BLaER1 (cell line): ENCODE results near the gene COBL.

Source experiments
- H3K27ac ChIP-seq: shearing (Covaris generic); formaldehyde crosslinking; 2 replicates; pipeline ENCODE4 v1.8.1; 2022
- H3K27me3 ChIP-seq: shearing (Covaris generic); formaldehyde crosslinking; 2 replicates; pipeline ENCODE4 v1.8.1; 2022
- H3K36me3 ChIP-seq: shearing (Covaris generic); formaldehyde crosslinking; 2 replicates; pipeline ENCODE4 v1.8.1; 2022
- H3K4me1 ChIP-seq: shearing (Covaris generic); formaldehyde crosslinking; 2 replicates; pipeline ENCODE4 v1.8.1; 2022
- H3K4me2 ChIP-seq: shearing (Covaris generic); formaldehyde crosslinking; 2 replicates; pipeline ENCODE4 v1.8.1; 2022
- H3K4me3 ChIP-seq: shearing (Covaris generic); formaldehyde crosslinking; 2 replicates; pipeline ENCODE4 v1.8.1; 2022
- H3K9ac ChIP-seq: shearing (Covaris generic); formaldehyde crosslinking; 2 replicates; pipeline ENCODE4 v1.8.1; 2022
- H3K9me3 ChIP-seq: shearing (Covaris generic); formaldehyde crosslinking; 2 replicates; pipeline ENCODE4 v1.8.1; 2022
- H4K20me1 ChIP-seq: shearing (Covaris generic); formaldehyde crosslinking; 2 replicates; pipeline ENCODE4 v1.8.1; 2022
- Cebpa-rat ChIP-seq: shearing (Covaris generic); IDR thresholded peaks from 2 replicates; pipeline ENCODE4 v1.8.1; 2022

COBL gene

DNA sequence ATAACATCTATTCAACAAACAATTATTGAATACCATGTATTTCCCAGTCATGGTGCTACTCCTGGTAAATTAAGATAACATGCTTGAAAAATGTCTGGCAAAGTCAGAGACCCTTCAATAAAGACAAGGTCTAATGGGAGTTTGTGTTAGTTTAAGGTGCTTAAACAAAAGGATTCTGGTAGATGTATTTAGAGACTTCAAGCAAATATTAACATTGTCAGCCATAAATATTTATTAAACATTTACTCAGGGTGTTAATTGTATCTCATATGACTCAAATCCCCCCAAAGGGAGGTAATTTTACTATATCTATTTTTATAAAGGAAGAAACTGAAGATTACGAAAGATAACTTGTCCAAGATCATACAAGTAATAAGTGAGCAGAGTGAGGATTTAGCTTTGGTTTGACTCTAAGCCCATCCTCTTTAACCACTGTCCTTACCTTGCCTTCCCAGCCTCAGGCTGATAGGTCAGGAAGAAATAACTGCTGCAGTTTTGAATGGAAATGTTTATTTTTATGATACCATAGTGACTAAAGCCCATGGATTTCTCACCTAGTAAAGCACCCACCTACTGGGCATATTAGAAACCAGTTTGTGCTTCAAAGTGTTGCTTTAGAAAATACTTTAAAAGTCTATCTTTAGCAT lies 215.4 kb downstream of the COBL start:
- Histone ChIP-seq H3K27ac (no peak overlapping the region), H3K4me2 (no peak overlapping the region), H3K27me3 (no peaks in the 10 kb centered on the region), H3K4me1 (no peaks in the 10 kb centered on the region), H3K9ac (no peak overlapping the region), H3K4me3 (no peak overlapping the region), H3K9me3 (peaks cover 21% of the 10 kb centered on the region), H4K20me1 (no peaks in the 10 kb centered on the region), H3K36me3 (no peaks in the 10 kb centered on the region)
- no peak for TF ChIP-seq Cebpa-rat

DNA sequence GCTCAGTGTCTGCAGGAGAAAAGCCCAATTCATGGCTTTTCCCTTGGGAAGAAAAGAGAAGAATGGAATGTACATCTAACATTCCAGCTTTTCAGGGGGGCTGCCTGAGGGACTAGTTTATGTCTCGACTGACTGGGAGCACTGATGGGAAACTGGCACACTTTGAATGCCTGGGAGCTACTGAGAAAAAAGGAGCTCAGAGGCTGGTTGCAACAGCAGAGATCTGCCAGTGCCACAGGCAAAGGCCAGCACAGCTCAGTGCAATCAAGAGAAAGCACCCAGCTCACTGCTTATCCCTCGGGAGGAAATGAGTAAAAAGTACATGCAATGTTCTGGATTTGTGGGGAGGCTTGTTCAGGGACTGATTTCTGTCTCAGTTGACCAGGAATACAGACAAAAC lies 226.2 kb downstream of the COBL start:
- Histone ChIP-seq H3K36me3 (no peaks in the 10 kb centered on the region), H3K4me3 (no peak overlapping the region), H3K9ac (no peak overlapping the region), H3K4me2 (no peak overlapping the region), H4K20me1 (no peaks in the 10 kb centered on the region), H3K27ac (no peak overlapping the region), H3K4me1 (peaks cover 15% of the 10 kb centered on the region), H3K9me3 (peaks cover 39% of the 10 kb centered on the region), H3K27me3 (no peaks in the 10 kb centered on the region)
- no peak for TF ChIP-seq Cebpa-rat

DNA sequence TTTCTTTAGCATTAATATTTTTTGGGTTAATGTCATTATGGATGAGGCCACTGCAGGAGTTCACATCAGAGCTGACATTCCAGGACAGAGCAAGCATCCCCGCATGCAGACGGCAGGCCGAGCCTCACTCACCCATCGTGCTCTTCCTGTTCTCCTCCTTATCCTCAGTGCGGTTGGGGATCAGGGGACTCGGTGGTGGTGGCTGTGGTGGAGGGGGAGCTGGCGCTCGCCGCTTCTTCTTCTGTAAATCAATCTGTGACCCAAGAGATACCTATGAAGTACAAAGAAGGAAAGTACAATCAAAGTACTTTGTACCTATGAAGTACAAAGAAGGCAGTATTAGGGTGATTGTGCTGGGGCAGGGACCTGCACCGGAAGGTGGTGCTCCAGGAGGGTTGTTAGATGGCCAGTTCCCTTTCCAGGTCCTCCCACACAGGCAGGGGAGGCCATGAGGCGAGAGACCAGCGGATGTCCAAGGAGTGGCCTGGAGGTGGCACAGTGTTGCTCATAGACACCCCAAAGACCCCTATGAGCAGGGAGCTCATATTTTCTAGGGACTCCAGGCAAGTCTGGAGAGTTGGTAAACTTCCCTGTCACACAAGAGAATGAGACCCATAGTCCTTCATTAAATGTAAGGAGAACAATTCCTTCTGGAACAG lies 231.4 kb downstream of the COBL start:
- Histone ChIP-seq H3K4me1 (peaks cover 15% of the 10 kb centered on the region), H3K9me3 (peaks cover 2% of the 10 kb centered on the region), H4K20me1 (no peaks in the 10 kb centered on the region), H3K4me2 (no peak overlapping the region), H3K4me3 (no peak overlapping the region), H3K36me3 (no peaks in the 10 kb centered on the region), H3K9ac (no peak overlapping the region), H3K27ac (no peak overlapping the region), H3K27me3 (no peaks in the 10 kb centered on the region)
- no peak for TF ChIP-seq Cebpa-rat

DNA sequence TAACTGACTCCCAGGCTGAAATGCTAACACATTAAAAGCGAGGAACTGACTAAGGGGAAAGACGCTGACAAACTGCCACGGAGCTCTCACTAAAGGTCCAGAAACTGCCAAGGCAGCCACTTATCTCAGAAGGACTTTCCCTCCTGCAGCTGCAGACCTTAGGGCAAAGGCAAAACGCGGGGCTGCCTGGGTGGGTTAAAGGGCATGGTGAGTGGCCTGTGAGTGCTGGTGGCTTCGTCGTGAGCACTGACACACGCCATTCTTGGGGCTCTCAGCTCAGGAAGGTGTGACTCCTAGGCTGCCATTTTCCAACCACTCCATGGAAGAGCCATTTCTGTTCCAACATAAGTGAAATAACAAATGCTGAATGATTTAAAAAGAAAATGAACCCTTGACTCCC lies 232.5 kb downstream of the COBL start:
- H3K36me3 ChIP-seq: no peaks in the 10 kb centered on the region
- no peak overlapping the region for H3K4me3 ChIP-seq
- H3K27ac ChIP-seq: no peak overlapping the region
- H3K9ac ChIP-seq: no peak overlapping the region
- TF ChIP-seq Cebpa-rat: no peak
- H3K4me2 ChIP-seq: no peak overlapping the region
- H3K9me3 ChIP-seq: no peaks in the 10 kb centered on the region
- H3K27me3 ChIP-seq: no peaks in the 10 kb centered on the region
- H4K20me1 ChIP-seq: no peaks in the 10 kb centered on the region
- H3K4me1 ChIP-seq: peaks cover 21% of the 10 kb centered on the region

DNA sequence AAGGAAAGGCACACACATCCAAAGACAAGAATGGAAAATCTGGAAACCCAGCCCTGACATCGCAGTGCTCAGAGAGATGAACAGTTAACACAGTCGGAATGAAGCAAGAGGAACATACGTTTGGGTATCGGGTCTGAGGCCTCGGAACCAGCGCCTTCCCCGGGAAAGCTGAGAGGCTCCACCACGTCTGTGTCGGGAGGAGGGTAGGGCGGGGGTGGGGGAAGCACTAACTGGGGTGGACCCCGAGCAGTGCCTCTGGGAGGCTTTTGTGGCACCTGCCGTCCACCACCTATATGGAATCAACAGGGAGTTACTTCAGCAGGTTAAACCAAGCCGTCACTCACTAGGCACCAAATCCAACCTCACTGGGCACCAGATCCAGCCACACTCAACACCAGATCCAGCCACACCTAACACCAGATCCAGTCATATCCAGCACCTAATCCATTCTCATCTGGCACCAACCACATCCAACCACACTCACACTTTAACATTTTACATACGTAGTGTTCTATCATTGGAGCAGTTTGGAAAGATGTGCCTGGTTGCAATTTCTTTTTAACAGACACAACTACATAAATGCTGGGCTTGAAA lies 233.6 kb downstream of the COBL start:
- H4K20me1 ChIP-seq: no peaks in the 10 kb centered on the region

DNA sequence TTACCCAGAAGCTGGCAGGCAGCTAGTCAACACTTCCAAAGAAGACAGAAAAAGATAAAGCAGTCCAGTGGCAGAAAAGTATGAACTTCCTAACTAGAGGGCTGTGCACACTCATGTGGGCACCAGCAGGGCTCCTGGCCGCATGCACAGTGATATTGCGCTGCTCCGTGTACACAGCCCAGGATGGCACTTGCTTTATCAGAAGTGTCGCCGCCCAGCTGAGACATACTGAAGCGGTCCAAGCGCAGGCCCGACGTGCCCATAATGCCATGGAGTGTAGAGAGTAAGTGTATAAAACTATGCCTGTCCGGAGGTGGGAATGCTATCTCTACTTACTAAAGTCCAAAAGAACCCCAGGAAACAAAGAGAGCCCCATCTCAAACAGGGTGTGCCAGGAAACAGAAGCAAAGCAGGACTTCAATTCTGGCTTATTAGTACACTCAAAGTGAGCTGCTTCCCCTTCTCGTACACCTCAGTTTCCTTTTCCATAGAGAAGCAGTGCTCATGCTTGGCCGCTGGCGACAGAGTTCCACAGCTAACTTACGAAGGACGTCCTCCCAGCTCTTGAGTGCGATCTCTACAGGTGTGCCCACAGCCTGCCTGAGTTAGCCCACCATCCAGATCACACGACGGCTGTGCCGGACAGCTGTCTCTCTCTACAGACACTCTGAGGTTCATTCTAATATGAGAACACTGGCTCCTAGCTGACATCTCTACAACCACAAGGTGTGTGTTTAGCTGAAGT lies 234.3 kb downstream of the COBL start:
- H3K4me1 ChIP-seq: peaks cover 14% of the 10 kb centered on the region
- no peaks in the 10 kb centered on the region for H3K9me3 ChIP-seq
- H4K20me1 ChIP-seq: no peaks in the 10 kb centered on the region
- no peaks in the 10 kb centered on the region for H3K27me3 ChIP-seq
- H3K4me2 ChIP-seq: no peak overlapping the region
- no peak overlapping the region for H3K4me3 ChIP-seq
- no peaks in the 10 kb centered on the region for H3K36me3 ChIP-seq
- no peak overlapping the region for H3K9ac ChIP-seq
- no peak for TF ChIP-seq Cebpa-rat
- H3K27ac ChIP-seq: no peak overlapping the region

More for the DNA sequence above, 233.6 kb downstream of the COBL start:
- Histone ChIP-seq H3K4me3 (no peak overlapping the region), H3K27me3 (no peaks in the 10 kb centered on the region), H3K9me3 (no peaks in the 10 kb centered on the region), H3K4me2 (no peak overlapping the region), H3K27ac (no peak overlapping the region), H3K36me3 (no peaks in the 10 kb centered on the region), H3K4me1 (peaks cover 14% of the 10 kb centered on the region), H3K9ac (no peak overlapping the region)
- TF ChIP-seq Cebpa-rat: no peak

DNA sequence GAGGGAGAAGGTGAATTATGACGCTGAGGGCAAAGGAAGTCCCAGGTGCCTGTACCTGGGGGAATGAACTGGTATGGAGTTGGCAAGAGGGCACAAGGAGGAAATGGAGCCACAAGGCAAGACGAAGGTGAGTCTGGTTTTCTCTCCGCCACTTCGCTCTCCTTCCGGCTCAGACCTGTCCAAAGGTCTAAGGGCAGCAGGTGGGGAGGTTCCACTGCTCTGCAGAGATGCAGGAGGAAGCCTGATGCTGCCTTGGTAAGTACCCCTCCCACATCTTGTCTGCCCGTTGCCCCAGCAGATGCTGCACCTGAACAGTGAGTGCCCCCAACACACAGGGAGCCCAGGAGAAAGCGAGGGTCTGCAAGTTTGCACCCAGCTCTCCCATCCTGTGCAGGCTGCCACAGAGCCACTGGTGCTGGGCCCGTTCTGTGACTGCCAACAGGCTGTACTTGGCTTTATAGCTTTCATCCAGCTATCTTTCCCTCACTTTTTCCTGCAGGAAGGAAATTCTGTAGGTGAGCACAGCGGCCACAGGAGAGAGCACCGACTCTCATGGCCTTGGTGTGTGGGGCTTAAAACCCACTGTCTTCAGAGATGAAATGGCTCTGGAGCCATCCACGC lies 235.2 kb downstream of the COBL start:
- Histone ChIP-seq H3K4me1 (peaks cover 14% of the 10 kb centered on the region), H4K20me1 (no peaks in the 10 kb centered on the region), H3K27me3 (no peaks in the 10 kb centered on the region), H3K27ac (no peak overlapping the region), H3K4me2 (no peak overlapping the region), H3K9ac (no peak overlapping the region), H3K36me3 (no peaks in the 10 kb centered on the region), H3K4me3 (no peak overlapping the region), H3K9me3 (no peaks in the 10 kb centered on the region)
- no peak for TF ChIP-seq Cebpa-rat

DNA sequence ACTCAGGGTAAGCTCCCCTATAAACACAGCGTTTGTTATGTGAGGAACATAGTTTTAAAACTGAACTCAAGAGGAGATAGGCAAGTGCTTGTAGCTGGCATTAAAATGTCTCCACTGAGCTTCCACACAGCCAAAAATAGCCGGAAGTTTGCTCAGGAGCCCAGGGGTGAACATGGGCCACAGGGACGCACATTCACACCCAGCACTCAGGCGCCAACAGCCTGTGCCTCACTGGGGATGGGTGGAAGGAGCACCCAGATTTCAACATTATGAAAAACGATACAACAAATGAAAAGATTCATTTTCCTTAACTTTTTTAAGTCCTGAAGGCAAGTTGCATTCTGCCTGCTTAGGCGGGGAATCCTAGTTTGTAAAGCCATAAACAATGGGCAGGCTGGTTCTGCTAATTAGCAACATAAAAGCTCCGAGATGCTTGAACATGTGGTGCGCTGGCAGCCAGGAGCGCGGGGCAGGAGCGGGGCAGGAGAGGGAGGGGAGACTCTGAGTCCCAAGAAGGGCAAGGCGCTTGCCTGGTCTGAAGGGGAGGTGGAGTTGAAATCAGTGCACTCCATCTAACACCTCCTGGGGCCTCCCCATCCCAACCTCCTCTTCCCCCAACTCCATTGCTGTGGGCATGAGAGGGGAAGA lies 235.9 kb downstream of the COBL start:
- no peaks in the 10 kb centered on the region for H4K20me1 ChIP-seq
- H3K4me2 ChIP-seq: peak overlapping the region; percentile 10; the same call in 1 of the 2 replicates
- H3K9ac ChIP-seq: no peak overlapping the region
- no peak for TF ChIP-seq Cebpa-rat
- H3K27me3 ChIP-seq: no peaks in the 10 kb centered on the region
- no peaks in the 10 kb centered on the region for H3K36me3 ChIP-seq
- no peak overlapping the region for H3K4me3 ChIP-seq
- H3K4me1 ChIP-seq: peaks cover 20% of the 10 kb centered on the region
- no peak overlapping the region for H3K27ac ChIP-seq
- H3K9me3 ChIP-seq: no peaks in the 10 kb centered on the region

DNA sequence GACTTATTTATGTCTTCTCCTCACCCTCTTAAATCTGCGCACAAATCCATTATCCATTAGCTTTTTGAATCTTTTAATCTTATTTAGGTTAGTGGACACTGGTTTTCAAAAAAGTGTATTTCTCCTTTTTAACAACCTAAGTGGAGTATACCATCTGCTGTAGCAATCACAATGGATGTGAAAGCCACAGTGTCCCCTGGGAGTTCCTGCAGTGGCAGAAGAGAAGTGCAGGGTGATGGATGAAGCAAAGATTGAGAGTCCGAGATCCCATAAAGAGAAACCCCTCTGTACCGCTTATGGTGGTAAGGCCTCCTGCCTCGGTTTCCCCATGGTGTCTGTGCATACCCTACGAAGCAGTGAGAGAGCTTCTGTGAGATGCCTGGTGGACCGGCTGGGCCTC lies 236.4 kb downstream of the COBL start:
- Histone ChIP-seq H4K20me1 (no peaks in the 10 kb centered on the region), H3K27ac (no peak overlapping the region), H3K4me2 (peak overlapping the region; percentile 34), H3K4me1 (peaks cover 25% of the 10 kb centered on the region), H3K36me3 (no peaks in the 10 kb centered on the region), H3K27me3 (no peaks in the 10 kb centered on the region), H3K4me3 (no peak overlapping the region), H3K9ac (no peak overlapping the region), H3K9me3 (no peaks in the 10 kb centered on the region)
- TF ChIP-seq Cebpa-rat: no peak
